SK-N-SH treated with all-trans-retinoic acid at 6 μM for 48 hours (cell line): ENCODE measurements around the gene GRM3.

Source experiments
- ATAC-seq: fragments of 200-7000 bp; cut with Tn5 transposase; 3 replicates; pipeline ENCODE4 v1.9.1; 2020; ENCODE audit warnings: mild to moderate bottlenecking, moderate library complexity
- ARNTL ChIP-seq: fragments of 450-650 bp; formaldehyde crosslinking; IDR thresholded peaks from 2 replicates; pipeline ENCODE4 v1.5.0; 2020; ENCODE audit warnings: low read depth, mild to moderate bottlenecking, moderate library complexity, borderline replicate concordance
- CREB5 ChIP-seq: fragments of 250-450 bp; sonication (Bioruptor Pico); IDR thresholded peaks from 2 replicates; pipeline ENCODE4 v1.5.1; 2020; ENCODE audit warnings: low read depth, mild to moderate bottlenecking, moderate library complexity
- CSDC2 ChIP-seq: fragments of 250-450 bp; sonication (Bioruptor Pico); IDR thresholded peaks from 2 replicates; pipeline ENCODE4 v1.5.0; 2020; ENCODE audit warnings: mild to moderate bottlenecking, moderate library complexity
- CSRNP3 ChIP-seq: fragments of 250-450 bp; sonication (Bioruptor Pico); IDR thresholded peaks from 2 replicates; pipeline ENCODE4 v1.5.1; 2021; ENCODE audit warnings: mild to moderate bottlenecking, moderate library complexity
- ESRRG ChIP-seq: fragments of 250-450 bp; sonication (Bioruptor Pico); IDR thresholded peaks from 2 replicates; pipeline ENCODE4 v1.6.1; 2021; ENCODE audit warnings: mild to moderate bottlenecking
- GLIS3 ChIP-seq: fragments of 250-450 bp; sonication (Bioruptor Pico); IDR thresholded peaks from 2 replicates; pipeline ENCODE4 v1.5.0; 2020; ENCODE audit warnings: mild to moderate bottlenecking, moderate library complexity
- ISL1 ChIP-seq: fragments of 250-450 bp; sonication (Bioruptor Pico); IDR thresholded peaks from 2 replicates; pipeline ENCODE4 v2.1.2; 2022; ENCODE audit warnings: mild to moderate bottlenecking, moderate library complexity
- OSR1 ChIP-seq: fragments of 250-450 bp; sonication (Bioruptor Pico); IDR thresholded peaks from 2 replicates; pipeline ENCODE4 v1.8.0; 2022; ENCODE audit warnings: moderate library complexity, mild to moderate bottlenecking, inconsistent platforms
- PATZ1 ChIP-seq: fragments of 250-450 bp; sonication (Bioruptor Pico); IDR thresholded peaks from 2 replicates; pipeline ENCODE4 v1.8.0; 2020; ENCODE audit warnings: mild to moderate bottlenecking, moderate library complexity, borderline replicate concordance
- POU6F1 ChIP-seq: fragments of 250-450 bp; sonication (Bioruptor Pico); IDR thresholded peaks from 2 replicates; pipeline ENCODE4 v1.8.0; 2021; ENCODE audit warnings: low read depth, mild to moderate bottlenecking, moderate library complexity, borderline replicate concordance
- PPARA ChIP-seq: fragments of 250-450 bp; sonication (Bioruptor Pico); IDR thresholded peaks from 2 replicates; pipeline ENCODE4 v1.5.0; 2020; ENCODE audit warnings: mild to moderate bottlenecking, borderline replicate concordance
- RARB ChIP-seq: fragments of 250-450 bp; sonication (Bioruptor Pico); IDR thresholded peaks from 2 replicates; pipeline ENCODE4 v1.8.0; 2021; ENCODE audit warnings: mild to moderate bottlenecking, moderate library complexity
- SNAI2 ChIP-seq: fragments of 250-450 bp; sonication (Bioruptor Pico); IDR thresholded peaks from 2 replicates; pipeline ENCODE4 v1.5.0; 2020; ENCODE audit warnings: mild to moderate bottlenecking, moderate library complexity
- TCF4 ChIP-seq: fragments of 250-450 bp; sonication (Bioruptor Pico); IDR thresholded peaks from 2 replicates; pipeline ENCODE4 v1.8.0; 2021; ENCODE audit warnings: mild to moderate bottlenecking, moderate library complexity, borderline replicate concordance
- TOX ChIP-seq: fragments of 250-450 bp; sonication (Bioruptor Pico); IDR thresholded peaks from 2 replicates; pipeline ENCODE4 v1.8.0; 2021; ENCODE audit warnings: mild to moderate bottlenecking, moderate library complexity, borderline replicate concordance
- TSHZ2 ChIP-seq: fragments of 250-450 bp; sonication (Bioruptor Pico); IDR thresholded peaks from 2 replicates; pipeline ENCODE4 v1.5.0; 2020; ENCODE audit warnings: mild to moderate bottlenecking, moderate library complexity
- ZC3H10 ChIP-seq: fragments of 250-450 bp; sonication (Bioruptor Pico); IDR thresholded peaks from 2 replicates; pipeline ENCODE4 v1.5.1; 2021; ENCODE audit warnings: mild to moderate bottlenecking, moderate library complexity
- ZFP3 ChIP-seq: fragments of 250-450 bp; sonication (Bioruptor Pico); IDR thresholded peaks from 2 replicates; pipeline ENCODE4 v1.5.0; 2020; ENCODE audit warnings: mild to moderate bottlenecking, moderate library complexity
- ZFP30 ChIP-seq: fragments of 450-650 bp; formaldehyde crosslinking; IDR thresholded peaks from 2 replicates; pipeline ENCODE4 v1.5.0; 2022; ENCODE audit warnings: mild to moderate bottlenecking, moderate library complexity
- ZNF70 ChIP-seq: fragments of 450-650 bp; formaldehyde crosslinking; IDR thresholded peaks from 2 replicates; pipeline ENCODE4 v1.5.0; 2020; ENCODE audit warnings: mild to moderate bottlenecking, moderate library complexity
- ZNF8 ChIP-seq: fragments of 450-650 bp; formaldehyde crosslinking; IDR thresholded peaks from 2 replicates; pipeline ENCODE4 v1.5.0; 2020; ENCODE audit warnings: mild to moderate bottlenecking, moderate library complexity

The GRM3 gene

GRCh38 chr7:86664486-86664885 is 20.8 kb downstream of the GRM3 start:
- TF ChIP-seq CSDC2 (CRISPR knock-in tag), result no peak
- no peak for TF ChIP-seq ZNF70 (CRISPR knock-in tag)
- TF ChIP-seq CSRNP3 (CRISPR knock-in tag), result no peak
- TF ChIP-seq ZFP30 (CRISPR knock-in tag), result no peak
- no peak for TF ChIP-seq TOX (CRISPR knock-in tag)
- TF ChIP-seq ZNF8 (CRISPR knock-in tag), result no peak
- no peak for TF ChIP-seq ARNTL (CRISPR knock-in tag)
- TF ChIP-seq TSHZ2 (CRISPR knock-in tag), result no peak
- TF ChIP-seq ISL1 (CRISPR knock-in tag), result no peak
- no peak for ATAC-seq

GRCh38 chr7:86664991-86665390 is 21.3 kb downstream of the GRM3 start:
- no peak for TF ChIP-seq OSR1
- TF ChIP-seq CSDC2 (CRISPR knock-in tag), result no peak
- no peak for TF ChIP-seq SNAI2 (CRISPR knock-in tag)
- TF ChIP-seq ZFP30 (CRISPR knock-in tag), result no peak
- no peak for TF ChIP-seq PATZ1 (CRISPR knock-in tag)
- TF ChIP-seq ARNTL (CRISPR knock-in tag), result no peak
- TF ChIP-seq ZC3H10 (CRISPR knock-in tag), result no peak
- TF ChIP-seq ZFP3 (CRISPR knock-in tag), result no peak
- TF ChIP-seq, all 23 proteins: peak for 0
- ATAC-seq, result no peak

- no peak for ATAC-seq
- TF ChIP-seq ZNF70 (CRISPR knock-in tag), result no peak
- no peak for TF ChIP-seq ESRRG (CRISPR knock-in tag)
- no peak for TF ChIP-seq GLIS3 (CRISPR knock-in tag)
- no peak for TF ChIP-seq ISL1 (CRISPR knock-in tag)
- no peak for TF ChIP-seq PATZ1 (CRISPR knock-in tag)
- TF ChIP-seq TCF4 (CRISPR knock-in tag), result no peak
- TF ChIP-seq ZNF8 (CRISPR knock-in tag), result no peak
- no peak for TF ChIP-seq RARB (CRISPR knock-in tag)
- TF ChIP-seq POU6F1, result no peak
- no peak for TF ChIP-seq SNAI2 (CRISPR knock-in tag)
- no peak for TF ChIP-seq CREB5 (CRISPR knock-in tag)
- TF ChIP-seq CSRNP3 (CRISPR knock-in tag), result no peak
- no peak for TF ChIP-seq PPARA (CRISPR knock-in tag)
- no peak for TF ChIP-seq ARNTL (CRISPR knock-in tag)
Measured at GRCh38 chr7:86665669-86666068, 22.0 kb downstream of the GRM3 start.
